Measurements from ENCODE around the gene CADM1. TPM values are rescaled to one million over a fixed set of nuclear protein-coding genes. Genes with fewer than 3 reads are reported as not detected.

CADM1 gene
- total RNA-seq, 1 experiment from 2014 or later = 1.1 TPM

- Histone ChIP-seq H3K27me3 (ENCODE audit: low read length) (no peaks in the 10 kb centered on the region), H4K20me1 (ENCODE audit: low read length) (no peaks in the 10 kb centered on the region), H3K4me1 (ENCODE audit: insufficient read depth, low read length) (no peaks in the 10 kb centered on the region), H3K4me2 (ENCODE audit: low read length) (no peak overlapping the region), H3K9me3 (ENCODE audit: low read length) (peaks cover 23% of the 10 kb centered on the region; the same call in 1 of the 2 replicates), H3K79me2 (ENCODE audit: low read length) (no peaks in the 10 kb centered on the region), H3K27ac (ENCODE audit: low read length) (no peak overlapping the region), H2AFZ (ENCODE audit: low read length) (no peak overlapping the region), H3F3A (ENCODE audit: low read length, unreplicated experiment) (no peaks in the 10 kb centered on the region), H3K9ac (ENCODE audit: low read length) (no peak overlapping the region), H3K36me3 (ENCODE audit: low read depth, low read length) (no peaks in the 10 kb centered on the region), H3K4me3 (ENCODE audit: low read length) (no peak overlapping the region), H3K9me2 (replicated peaks; ENCODE audit: low read length) (no peaks in the 10 kb centered on the region)
- no peak for ATAC-seq
- intact Hi-C loops (cut with micrococcal nuclease) = no loop called here
- CTCF ChIA-PET = no interaction called here
- DNase-seq = no peak
- BruUV-seq (replicated peaks) = no TSS peak
- POLR2A ChIA-PET (ENCODE audit: unreplicated experiment) = no interaction called here
- TF ChIP-seq EZH2 (IDR thresholded peaks at IDR 0.05; ENCODE audit: low read length, unreplicated experiment) (no peak), CTCF (conservative IDR thresholded peaks at IDR 0.05; ENCODE audit: low read depth, low read length) (no peak), EZH2phosphoT487 (IDR thresholded peaks at IDR 0.05; ENCODE audit: borderline replicate concordance, low read length) (no peak)
Measured at GRCh38 chr11:115471367-115471766, 32.8 kb downstream of the CADM1 start.

GRCh38 chr11:115470928-115471327 is 33.3 kb downstream of the CADM1 start:
- Histone ChIP-seq H2AFZ (ENCODE audit: low read length) (no peak overlapping the region), H3K4me1 (ENCODE audit: insufficient read depth, low read length) (no peaks in the 10 kb centered on the region), H3F3A (ENCODE audit: low read length, unreplicated experiment) (no peaks in the 10 kb centered on the region), H3K4me2 (ENCODE audit: low read length) (no peak overlapping the region), H3K27ac (ENCODE audit: low read length) (no peak overlapping the region), H3K9me3 (ENCODE audit: low read length) (peaks cover 24% of the 10 kb centered on the region; the same call in 1 of the 2 replicates), H3K9ac (ENCODE audit: low read length) (no peak overlapping the region), H3K9me2 (replicated peaks; ENCODE audit: low read length) (no peaks in the 10 kb centered on the region), H3K4me3 (ENCODE audit: low read length) (no peak overlapping the region), H3K27me3 (ENCODE audit: low read length) (no peaks in the 10 kb centered on the region), H4K20me1 (ENCODE audit: low read length) (no peaks in the 10 kb centered on the region), H3K79me2 (ENCODE audit: low read length) (no peaks in the 10 kb centered on the region), H3K36me3 (ENCODE audit: low read depth, low read length) (no peaks in the 10 kb centered on the region)
- no TSS peak for BruUV-seq (replicated peaks)
- DNase-seq = no peak
- no peak for TF ChIP-seq EZH2phosphoT487 (IDR thresholded peaks at IDR 0.05; ENCODE audit: borderline replicate concordance, low read length)
- no peak for TF ChIP-seq EZH2 (IDR thresholded peaks at IDR 0.05; ENCODE audit: low read length, unreplicated experiment)
- TF ChIP-seq CTCF (conservative IDR thresholded peaks at IDR 0.05; ENCODE audit: low read depth, low read length) = no peak
- intact Hi-C loops (cut with micrococcal nuclease) = no loop called here
- POLR2A ChIA-PET (ENCODE audit: unreplicated experiment) = no interaction called here
- CTCF ChIA-PET = no interaction called here
- no peak for ATAC-seq

- intact Hi-C loops (cut with micrococcal nuclease) = no loop called here
- Histone ChIP-seq H3K4me1 (ENCODE audit: insufficient read depth, low read length) (no peaks in the 10 kb centered on the region), H2AFZ (ENCODE audit: low read length) (no peak overlapping the region), H3K4me2 (ENCODE audit: low read length) (no peak overlapping the region), H3K27ac (ENCODE audit: low read length) (no peak overlapping the region), H3K4me3 (ENCODE audit: low read length) (no peak overlapping the region), H3K79me2 (ENCODE audit: low read length) (no peaks in the 10 kb centered on the region), H3K9ac (ENCODE audit: low read length) (no peak overlapping the region), H3F3A (ENCODE audit: low read length, unreplicated experiment) (no peaks in the 10 kb centered on the region), H4K20me1 (ENCODE audit: low read length) (no peaks in the 10 kb centered on the region), H3K9me2 (replicated peaks; ENCODE audit: low read length) (no peaks in the 10 kb centered on the region), H3K27me3 (ENCODE audit: low read length) (no peaks in the 10 kb centered on the region), H3K36me3 (ENCODE audit: low read depth, low read length) (no peaks in the 10 kb centered on the region), H3K9me3 (ENCODE audit: low read length) (peaks cover 26% of the 10 kb centered on the region; the same call in 1 of the 2 replicates)
- ATAC-seq (no peak), DNase-seq (no peak)
- no peak for TF ChIP-seq EZH2 (IDR thresholded peaks at IDR 0.05; ENCODE audit: low read length, unreplicated experiment)
- no peak for TF ChIP-seq EZH2phosphoT487 (IDR thresholded peaks at IDR 0.05; ENCODE audit: borderline replicate concordance, low read length)
- no peak for TF ChIP-seq CTCF (conservative IDR thresholded peaks at IDR 0.05; ENCODE audit: low read depth, low read length)
- ChIA-PET CTCF (no interaction called here), POLR2A (ENCODE audit: unreplicated experiment) (no interaction called here)
- BruUV-seq (replicated peaks) = no TSS peak
Measured at GRCh38 chr11:115469361-115469760, 34.9 kb downstream of the CADM1 start.
